Limb (tissue), 2 donors: Measurements from ENCODE around the gene SIGLEC5.
"Not testable (repeated sequence)": the region's sequence is repeated elsewhere in the genome, so short reads cannot be mapped to it uniquely, and the experiment has no call there.

Experiments
- DNase-seq, 2 donors: peaks; one replicate each; pipeline ENCODE4 v3.0.0-alpha.2; 2016; ENCODE audit errors: extremely low spot score in 2 of 2

The SIGLEC5 gene

GRCh38 chr19:51630315-51630714 is at the start of gene SIGLEC5:
TSS of gene SIGLEC5 (minus strand) at chr19:51630401. CDS start at chr19:51630335, 66 bp downstream.
- not testable (repeated sequence) for DNase-seq

GRCh38 chr19:51676566-51677083 is 46.4 kb upstream of the SIGLEC5 start:
- DNase-seq = no peak

- DNase-seq = not testable (repeated sequence)
Observed at GRCh38 chr19:51675911-51676565, 45.8 kb upstream of the SIGLEC5 start.

GRCh38 chr19:51668216-51668615 is 38.0 kb upstream of the SIGLEC5 start:
- no peak for DNase-seq

GRCh38 chr19:51664997-51665396 is 34.8 kb upstream of the SIGLEC5 start:
- DNase-seq = no peak

- no peak for DNase-seq
Observed at GRCh38 chr19:51664131-51664530, 33.9 kb upstream of the SIGLEC5 start.

- DNase-seq = no peak
Observed at GRCh38 chr19:51663650-51664049, 33.4 kb upstream of the SIGLEC5 start.

GRCh38 chr19:51660975-51661600 is 30.9 kb upstream of the SIGLEC5 start:
- peak; percentile 62 to 84 for DNase-seq

- DNase-seq = no peak
Observed at GRCh38 chr19:51654783-51655182, 24.6 kb upstream of the SIGLEC5 start.

GRCh38 chr19:51653162-51653561 is 23.0 kb upstream of the SIGLEC5 start:
- DNase-seq = no peak

- DNase-seq = no peak
Observed at GRCh38 chr19:51652266-51652665, 22.1 kb upstream of the SIGLEC5 start.

GRCh38 chr19:51651216-51651846 is 21.1 kb upstream of the SIGLEC5 start:
- no peak for DNase-seq

GRCh38 chr19:51647318-51647717 is 17.1 kb upstream of the SIGLEC5 start:
- no peak for DNase-seq

- DNase-seq = not testable (repeated sequence)
Observed at GRCh38 chr19:51646730-51647129, 16.5 kb upstream of the SIGLEC5 start, which contains the start of gene SIGLEC14. TSS of gene SIGLEC14 (minus strand) at chr19:51646825. CDS start at chr19:51646759, 66 bp downstream.

- no peak for DNase-seq
Observed at GRCh38 chr19:51644636-51645271, 14.6 kb upstream of the SIGLEC5 start.

- DNase-seq = no peak
Observed at GRCh38 chr19:51641648-51642047, 11.4 kb upstream of the SIGLEC5 start.

GRCh38 chr19:51640386-51640785 is 10.2 kb upstream of the SIGLEC5 start:
- DNase-seq = no peak

- DNase-seq = no peak
Observed at GRCh38 chr19:51639916-51640315, 9.7 kb upstream of the SIGLEC5 start.

- no peak for DNase-seq
Observed at GRCh38 chr19:51637362-51637978, 7.3 kb upstream of the SIGLEC5 start.

GRCh38 chr19:51632126-51632525 is 1.9 kb upstream of the SIGLEC5 start:
- DNase-seq = no peak

GRCh38 chr19:51628153-51628939 is 1.9 kb downstream of the SIGLEC5 start:
- no peak for DNase-seq
